GM12892 (cell line): ENCODE measurements around the gene ARMC9.

Experiments
- POLR2A ChIP-seq: IDR thresholded peaks from 2 replicates; pipeline ENCODE4 v1.6.1; 2011; ENCODE audit warnings: low read depth, low read length, control low read depth
- POLR2AphosphoS5 ChIP-seq: IDR thresholded peaks from 2 replicates; pipeline ENCODE4 v1.6.1; 2011; ENCODE audit warnings: low read depth, low read length, control low read depth
- TAF1 ChIP-seq: IDR thresholded peaks from 2 replicates; pipeline ENCODE4 v1.6.1; 2011; ENCODE audit warnings: low read depth, mild to moderate bottlenecking, control low read depth, low read length, borderline replicate concordance

DNA sequence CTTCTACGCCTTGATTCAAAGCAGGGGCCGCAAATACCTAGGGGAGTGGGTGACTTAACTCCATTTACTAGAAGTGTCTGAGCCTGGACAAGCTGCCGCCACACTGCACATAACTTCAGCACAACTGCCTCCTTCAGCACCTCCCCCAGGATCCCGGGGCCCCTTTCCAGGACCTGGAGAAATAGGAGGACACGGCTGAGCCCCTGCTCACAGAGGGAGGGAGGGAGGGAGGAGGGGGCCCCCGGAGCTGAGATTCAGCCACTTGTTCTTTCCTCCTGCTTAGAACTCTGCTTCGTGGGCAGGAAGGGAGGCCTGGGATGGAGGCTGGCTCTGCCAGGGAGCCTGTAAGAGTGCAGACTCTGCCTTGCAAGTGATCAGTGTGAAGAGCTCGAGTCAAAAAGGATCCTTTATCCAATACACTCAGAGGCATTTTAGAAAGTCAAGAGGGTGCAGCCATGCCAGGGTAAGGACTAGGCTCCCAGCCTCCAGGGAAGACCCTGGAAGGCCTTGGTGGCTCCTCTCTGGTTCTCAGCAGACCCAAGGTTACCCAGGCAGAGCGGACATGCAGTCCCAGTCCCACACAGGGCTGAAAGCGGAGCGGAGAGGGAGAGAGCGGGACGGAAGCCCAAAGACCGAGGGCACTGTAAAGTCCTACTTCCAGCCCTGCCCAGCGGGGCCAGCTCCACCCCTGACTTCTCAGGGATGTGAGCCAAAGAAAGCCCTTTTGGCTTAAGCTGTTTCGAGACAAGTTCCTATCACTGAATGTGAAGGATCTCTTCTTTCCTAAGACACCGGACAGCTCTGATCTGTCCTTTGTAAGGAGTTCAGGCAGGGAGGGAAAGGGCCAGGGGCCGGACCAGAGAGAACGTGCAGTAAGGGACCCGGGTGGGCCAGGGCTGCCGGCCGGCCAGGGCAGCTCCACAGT, 8.6 kb upstream of the ARMC9 start:
- TF ChIP-seq POLR2AphosphoS5 = no peak
- no peak for TF ChIP-seq POLR2A
- TF ChIP-seq TAF1 = no peak
